WERI-Rb-1 (cell line): ENCODE data around the gene TRIM9.

Source experiments
- DNase-seq: peaks from one replicate; pipeline ENCODE4 v3.0.0-alpha.2; 2020
- H3K27ac ChIP-seq: fragments of 250-450 bp; sonication (Bioruptor Pico); 2 replicates; pipeline ENCODE4 v1.5.1; 2020; ENCODE audit warnings: mild to moderate bottlenecking, moderate library complexity
- H3K27me3 ChIP-seq: fragments of 250-450 bp; sonication (Bioruptor Pico); 2 replicates; pipeline ENCODE4 v1.5.1; 2021; ENCODE audit warnings: mild to moderate bottlenecking, low read depth, moderate library complexity; ENCODE audit not compliant: insufficient read depth, severe bottlenecking
- H3K36me3 ChIP-seq: fragments of 250-450 bp; sonication (Bioruptor Pico); 2 replicates; pipeline ENCODE4 v1.5.1; 2020; ENCODE audit warnings: mild to moderate bottlenecking, moderate library complexity
- H3K4me3 ChIP-seq: 2 replicates; pipeline ENCODE4 v1.5.1; 2011; ENCODE audit warnings: low read depth, mild to moderate bottlenecking, control low read depth, low read length
- H3K9me3 ChIP-seq: fragments of 250-450 bp; sonication (Bioruptor Pico); 2 replicates; pipeline ENCODE4 v1.5.1; 2021; ENCODE audit warnings: mild to moderate bottlenecking, moderate library complexity; ENCODE audit not compliant: severe bottlenecking
- TF ChIP-seq, protein P1 (sequence below): IDR thresholded peaks from 2 replicates; pipeline ENCODE4 v1.5.1; 2011; ENCODE audit warnings: low read depth, mild to moderate bottlenecking, control low read depth, inconsistent platforms, low read length

The TRIM9 gene

DNA sequence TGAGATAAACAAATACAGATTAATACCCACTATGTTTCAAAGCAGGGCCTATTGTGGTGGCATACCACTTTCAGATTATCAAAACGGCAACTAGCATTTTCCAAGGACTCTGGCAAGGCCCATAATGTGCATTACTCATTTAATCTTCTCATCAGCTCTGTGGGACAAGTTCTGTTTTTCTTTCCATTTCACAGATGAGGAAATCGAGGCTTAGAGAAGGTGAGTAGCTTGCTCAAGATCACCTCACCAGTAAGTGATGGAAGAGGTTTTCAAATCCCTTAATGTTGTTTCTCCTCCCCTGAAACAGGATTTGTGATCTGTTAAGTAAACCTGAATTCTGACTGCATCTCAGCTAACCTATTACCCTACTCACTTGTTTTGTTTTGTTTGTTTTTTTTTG, 146.7 kb downstream of the TRIM9 start:
- TF ChIP-seq, protein P1, sequence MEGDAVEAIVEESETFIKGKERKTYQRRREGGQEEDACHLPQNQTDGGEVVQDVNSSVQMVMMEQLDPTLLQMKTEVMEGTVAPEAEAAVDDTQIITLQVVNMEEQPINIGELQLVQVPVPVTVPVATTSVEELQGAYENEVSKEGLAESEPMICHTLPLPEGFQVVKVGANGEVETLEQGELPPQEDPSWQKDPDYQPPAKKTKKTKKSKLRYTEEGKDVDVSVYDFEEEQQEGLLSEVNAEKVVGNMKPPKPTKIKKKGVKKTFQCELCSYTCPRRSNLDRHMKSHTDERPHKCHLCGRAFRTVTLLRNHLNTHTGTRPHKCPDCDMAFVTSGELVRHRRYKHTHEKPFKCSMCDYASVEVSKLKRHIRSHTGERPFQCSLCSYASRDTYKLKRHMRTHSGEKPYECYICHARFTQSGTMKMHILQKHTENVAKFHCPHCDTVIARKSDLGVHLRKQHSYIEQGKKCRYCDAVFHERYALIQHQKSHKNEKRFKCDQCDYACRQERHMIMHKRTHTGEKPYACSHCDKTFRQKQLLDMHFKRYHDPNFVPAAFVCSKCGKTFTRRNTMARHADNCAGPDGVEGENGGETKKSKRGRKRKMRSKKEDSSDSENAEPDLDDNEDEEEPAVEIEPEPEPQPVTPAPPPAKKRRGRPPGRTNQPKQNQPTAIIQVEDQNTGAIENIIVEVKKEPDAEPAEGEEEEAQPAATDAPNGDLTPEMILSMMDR: no peak
- Histone ChIP-seq H3K36me3 (no peaks in the 10 kb centered on the region), H3K27me3 (no peaks in the 10 kb centered on the region), H3K27ac (no peak overlapping the region), H3K9me3 (no peaks in the 10 kb centered on the region), H3K4me3 (no peak overlapping the region)
- DNase-seq: no peak

DNA sequence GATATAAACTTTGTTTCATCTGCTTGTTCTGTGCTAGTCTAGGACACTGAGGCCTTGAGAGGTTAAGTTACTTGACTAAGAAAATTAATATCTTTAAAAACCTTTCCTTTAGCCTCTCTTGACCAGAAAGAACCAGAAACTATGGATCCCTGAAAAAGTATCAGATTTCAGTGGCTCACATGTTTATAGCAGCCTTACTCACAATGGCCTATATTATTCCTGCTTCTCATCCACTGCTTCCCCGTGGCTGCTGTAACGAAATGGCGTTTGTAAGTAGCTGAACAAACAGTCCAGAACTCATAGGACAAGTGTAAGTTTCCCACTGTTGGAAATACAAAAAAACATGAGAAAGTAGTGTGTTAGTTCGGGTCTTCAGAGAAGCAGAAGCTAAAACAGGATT, 147.5 kb downstream of the TRIM9 start:
- Histone ChIP-seq H3K27ac (no peak overlapping the region), H3K4me3 (no peak overlapping the region), H3K27me3 (no peaks in the 10 kb centered on the region), H3K9me3 (no peaks in the 10 kb centered on the region), H3K36me3 (no peaks in the 10 kb centered on the region)
- DNase-seq: no peak
- TF ChIP-seq, protein P1: no peak

- TF ChIP-seq, protein P1: no peak
- Histone ChIP-seq H3K9me3 (no peaks in the 10 kb centered on the region), H3K27me3 (no peaks in the 10 kb centered on the region), H3K4me3 (no peak overlapping the region), H3K27ac (no peak overlapping the region), H3K36me3 (no peaks in the 10 kb centered on the region)
- DNase-seq: no peak
Observed at GRCh38 chr14:50946234-50946935, 148.5 kb downstream of the TRIM9 start.

GRCh38 chr14:50944647-50945413, 150.1 kb downstream of the TRIM9 start:
- Histone ChIP-seq H3K4me3 (peak overlapping the region; percentile 69), H3K27me3 (no peaks in the 10 kb centered on the region), H3K27ac (no peak overlapping the region), H3K36me3 (no peaks in the 10 kb centered on the region), H3K9me3 (no peaks in the 10 kb centered on the region)
- TF ChIP-seq, protein P1: no peak
- DNase-seq: peak; percentile 16

- H3K4me3 ChIP-seq: peak within 1 kb of the TSS; percentile 69
- H3K9me3 ChIP-seq: no peaks in the 10 kb centered on the region
- TF ChIP-seq, protein P1: peak; percentile 13; the same call in 1 of the 2 replicates
- H3K27me3 ChIP-seq: no peaks in the 10 kb centered on the region
- DNase-seq: peak; percentile 66
- H3K27ac ChIP-seq: no peak within 1 kb of the TSS
- H3K36me3 ChIP-seq: no peaks in the 10 kb centered on the region
Observed at GRCh38 chr14:50943943-50944646, 150.8 kb downstream of the TRIM9 start, which contains the start of gene PYGL. TSS of gene PYGL (minus strand) at chr14:50944483. CDS start at chr14:50944403, 80 bp downstream.
